NT2/D1 (cell line): ENCODE data around the gene FAM181A.

Experiments
- DNase-seq: peaks from one replicate; pipeline ENCODE4 v3.0.0-alpha.2; 2011; ENCODE audit warnings: low read depth, low spot score
- H3K27me3 ChIP-seq: 2 replicates; pipeline ENCODE4 v1.6.0; 2011; ENCODE audit warnings: mild to moderate bottlenecking; ENCODE audit not compliant: insufficient read length, insufficient read depth
- H3K36me3 ChIP-seq: 2 replicates; pipeline ENCODE4 v1.6.1; 2011; ENCODE audit warnings: mild to moderate bottlenecking, low read length, mixed read lengths; ENCODE audit not compliant: insufficient read depth, insufficient read length
- H3K4me1 ChIP-seq: 2 replicates; pipeline ENCODE4 v1.5.1; 2011; ENCODE audit not compliant: insufficient read depth, insufficient read length
- H3K4me3 ChIP-seq: 2 replicates; pipeline ENCODE4 v1.5.1; 2011; ENCODE audit warnings: low read depth; ENCODE audit not compliant: insufficient read length
- H3K9ac ChIP-seq: 2 replicates; pipeline ENCODE4 v1.6.0; 2011; ENCODE audit warnings: low read depth; ENCODE audit not compliant: insufficient read length
- H3K9me3 ChIP-seq: 2 replicates; pipeline ENCODE4 v1.5.1; 2011; ENCODE audit warnings: mild to moderate bottlenecking, low read length; ENCODE audit not compliant: insufficient read depth
- SUZ12 ChIP-seq: IDR thresholded peaks from 2 replicates; pipeline ENCODE4 v1.6.1; 2011; ENCODE audit not compliant: insufficient read length, insufficient read depth; ENCODE audit errors: extremely low read depth
- YY1 ChIP-seq: IDR thresholded peaks from 2 replicates; pipeline ENCODE4 v1.6.1; 2011; ENCODE audit not compliant: insufficient read length, insufficient read depth
- ZNF274 ChIP-seq: IDR thresholded peaks from 2 replicates; pipeline ENCODE4 v1.6.1; 2011; ENCODE audit warnings: mild to moderate bottlenecking, low read depth, low read length

The FAM181A gene

GRCh38 chr14:93940437-93940836 lies 13.3 kb downstream of the FAM181A start:
- H3K27me3 ChIP-seq = peaks cover 11% of the 10 kb centered on the region
- no peak overlapping the region for H3K9ac ChIP-seq
- H3K9me3 ChIP-seq = no peaks in the 10 kb centered on the region; the same call in 1 of the 2 replicates
- peaks cover 9% of the 10 kb centered on the region for H3K4me1 ChIP-seq
- H3K4me3 ChIP-seq = no peak overlapping the region
- TF ChIP-seq SUZ12 (no peak), ZNF274 (no peak)
- no peaks in the 10 kb centered on the region for H3K36me3 ChIP-seq
- no peak for DNase-seq

GRCh38 chr14:93941293-93941910 lies 14.3 kb downstream of the FAM181A start:
- Histone ChIP-seq H3K4me3 (no peak overlapping the region), H3K36me3 (no peaks in the 10 kb centered on the region), H3K9me3 (no peaks in the 10 kb centered on the region; the same call in 1 of the 2 replicates), H3K27me3 (peaks cover 11% of the 10 kb centered on the region), H3K9ac (no peak overlapping the region), H3K4me1 (peaks cover 6% of the 10 kb centered on the region)
- no peak for DNase-seq
- no peak for TF ChIP-seq YY1

- Histone ChIP-seq H3K4me3 (no peak overlapping the region), H3K27me3 (peaks cover 11% of the 10 kb centered on the region), H3K4me1 (peaks cover 6% of the 10 kb centered on the region), H3K9me3 (no peaks in the 10 kb centered on the region; the same call in 1 of the 2 replicates), H3K9ac (no peak overlapping the region), H3K36me3 (no peaks in the 10 kb centered on the region)
- DNase-seq = no peak
- TF ChIP-seq ZNF274 (no peak), YY1 (no peak)
Observed at GRCh38 chr14:93943052-93943451, 15.9 kb downstream of the FAM181A start.

GRCh38 chr14:93943930-93944329 lies 16.8 kb downstream of the FAM181A start:
- no peak for DNase-seq
- no peaks in the 10 kb centered on the region; the same call in 1 of the 2 replicates for H3K9me3 ChIP-seq
- no peak overlapping the region for H3K9ac ChIP-seq
- H3K4me3 ChIP-seq = no peak overlapping the region
- H3K27me3 ChIP-seq = peaks cover 6% of the 10 kb centered on the region
- H3K36me3 ChIP-seq = no peaks in the 10 kb centered on the region
- TF ChIP-seq YY1 (no peak), ZNF274 (no peak), SUZ12 (no peak)
- peaks cover 6% of the 10 kb centered on the region for H3K4me1 ChIP-seq

- Histone ChIP-seq H3K27me3 (no peaks in the 10 kb centered on the region), H3K9me3 (no peaks in the 10 kb centered on the region), H3K36me3 (no peaks in the 10 kb centered on the region), H3K9ac (no peak overlapping the region), H3K4me3 (no peak overlapping the region), H3K4me1 (peaks cover 3% of the 10 kb centered on the region)
- no peak for DNase-seq
- no peak for TF ChIP-seq ZNF274
- TF ChIP-seq SUZ12 = no peak
- TF ChIP-seq YY1 = no peak
Observed at GRCh38 chr14:93944348-93945069, 17.4 kb downstream of the FAM181A start.

GRCh38 chr14:93945070-93945399 lies 17.9 kb downstream of the FAM181A start:
- Histone ChIP-seq H3K36me3 (no peaks in the 10 kb centered on the region), H3K4me3 (no peak overlapping the region), H3K9me3 (no peaks in the 10 kb centered on the region), H3K27me3 (no peaks in the 10 kb centered on the region), H3K9ac (no peak overlapping the region), H3K4me1 (peaks cover 5% of the 10 kb centered on the region)
- TF ChIP-seq SUZ12 = no peak
- TF ChIP-seq ZNF274 = no peak
- TF ChIP-seq YY1 = no peak
- DNase-seq = no peak

- TF ChIP-seq YY1 = no peak
- Histone ChIP-seq H3K4me1 (peaks cover 5% of the 10 kb centered on the region), H3K27me3 (no peaks in the 10 kb centered on the region), H3K9ac (no peak overlapping the region), H3K9me3 (no peaks in the 10 kb centered on the region), H3K36me3 (no peaks in the 10 kb centered on the region), H3K4me3 (no peak overlapping the region)
- DNase-seq = no peak
Observed at GRCh38 chr14:93946104-93946503, 19.0 kb downstream of the FAM181A start.

GRCh38 chr14:93946541-93947090 lies 19.5 kb downstream of the FAM181A start:
- no peak for DNase-seq
- no peak overlapping the region for H3K9ac ChIP-seq
- H3K4me1 ChIP-seq = peaks cover 5% of the 10 kb centered on the region
- no peak overlapping the region for H3K4me3 ChIP-seq
- no peaks in the 10 kb centered on the region for H3K27me3 ChIP-seq
- no peaks in the 10 kb centered on the region for H3K9me3 ChIP-seq
- TF ChIP-seq SUZ12 (no peak), YY1 (no peak), ZNF274 (no peak)
- no peaks in the 10 kb centered on the region for H3K36me3 ChIP-seq
